ENCODE data around the gene PKIB.

- TF ChIP-seq POLR2A (IDR thresholded peaks at IDR 0.05; ENCODE audit: low read depth) (no peak), CTCF (IDR thresholded peaks at IDR 0.05) (no peak), EP300 (IDR thresholded peaks at IDR 0.05) (no peak)
These were observed 85.0 kb downstream of the PKIB start for GRCh38 chr6:122695188-122695587.

All from esophagus muscularis mucosa (tissue), 4 donors.